Measurements from ENCODE around the gene IRAK2. TPM values are rescaled to one million over a fixed set of nuclear protein-coding genes. Genes with fewer than 3 reads are reported as not detected.
A peak's percentile ranks its signal among the peaks of the same experiment; 100 is the strongest.
"Not testable (repeated sequence)": the region's sequence is repeated elsewhere in the genome, so short reads cannot be mapped to it uniquely, and the experiment has no call there.

The IRAK2 gene
- total RNA-seq, 1 donor from 2014 or later, result 2.7 TPM

- no peak for DNase-seq (ENCODE audit: low spot score)
Observed at GRCh38 chr3:10160925-10161324, 3.8 kb upstream of the IRAK2 start.

DNA sequence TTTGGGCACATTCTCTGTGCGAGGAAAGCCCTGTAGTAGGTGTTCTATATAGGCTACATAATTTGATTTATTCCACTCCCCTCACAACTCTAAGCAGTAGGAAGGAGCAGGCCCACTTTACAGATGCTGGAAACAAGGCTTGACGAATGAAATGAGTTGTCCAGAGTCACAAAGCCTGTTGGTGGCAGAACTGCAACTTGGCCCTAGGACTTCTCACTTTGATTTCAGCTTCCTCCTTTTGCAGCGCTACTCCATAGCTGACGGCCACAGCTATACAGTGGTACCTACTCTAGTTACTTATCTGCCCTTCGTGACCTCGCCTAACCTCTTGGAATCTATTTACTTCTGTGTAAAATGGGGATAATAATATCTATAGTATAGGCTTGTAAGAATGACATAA lies 2.5 kb upstream of the IRAK2 start:
- DNase-seq (ENCODE audit: low spot score), result no peak

DNA sequence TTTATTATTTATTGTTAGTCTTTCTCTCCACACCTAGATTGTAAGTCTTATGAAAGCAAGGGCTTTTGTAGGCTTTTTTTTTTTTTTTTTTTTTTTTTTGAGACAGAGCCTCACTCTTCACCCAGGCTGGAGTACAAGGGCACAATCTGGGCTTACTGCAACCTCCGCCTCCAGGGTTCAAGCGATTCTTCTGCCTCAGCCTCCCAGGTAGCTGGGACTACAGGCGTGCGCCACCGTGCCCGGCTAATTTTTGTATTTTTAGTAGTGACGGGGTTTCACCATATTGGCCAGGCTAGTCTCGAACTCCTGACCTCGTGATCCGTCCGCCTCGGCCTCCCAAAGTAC lies 546 bp upstream of the IRAK2 start:
- DNase-seq (ENCODE audit: low spot score), result not testable (repeated sequence)

- no peak for DNase-seq (ENCODE audit: low spot score)
Observed at GRCh38 chr3:10166213-10166604, 1.5 kb downstream of the IRAK2 start.

DNA sequence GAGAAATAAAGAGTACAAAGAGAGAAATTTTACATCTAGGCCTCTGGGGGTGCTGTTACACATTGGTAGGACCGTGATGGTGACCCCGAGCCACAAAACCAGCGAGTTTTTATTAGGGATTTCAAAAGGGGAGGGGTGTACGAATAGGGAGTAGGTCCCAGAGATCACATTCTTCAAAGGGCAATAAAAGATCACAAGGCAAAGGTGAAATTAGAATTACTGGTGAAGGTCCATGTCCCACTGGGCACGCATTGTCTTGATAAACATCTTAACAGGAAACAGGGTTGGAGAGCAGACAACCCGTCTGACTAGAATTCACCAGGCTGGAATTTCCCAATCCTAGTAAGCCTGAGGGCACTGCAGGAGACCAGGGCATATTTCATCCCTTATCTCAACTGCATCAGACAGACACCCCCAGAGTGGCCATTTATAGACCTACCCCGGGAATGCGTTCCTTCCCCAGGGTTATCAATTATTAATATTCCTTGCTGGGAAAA lies 4.3 kb downstream of the IRAK2 start:
- DNase-seq (ENCODE audit: low spot score), result no peak

DNA sequence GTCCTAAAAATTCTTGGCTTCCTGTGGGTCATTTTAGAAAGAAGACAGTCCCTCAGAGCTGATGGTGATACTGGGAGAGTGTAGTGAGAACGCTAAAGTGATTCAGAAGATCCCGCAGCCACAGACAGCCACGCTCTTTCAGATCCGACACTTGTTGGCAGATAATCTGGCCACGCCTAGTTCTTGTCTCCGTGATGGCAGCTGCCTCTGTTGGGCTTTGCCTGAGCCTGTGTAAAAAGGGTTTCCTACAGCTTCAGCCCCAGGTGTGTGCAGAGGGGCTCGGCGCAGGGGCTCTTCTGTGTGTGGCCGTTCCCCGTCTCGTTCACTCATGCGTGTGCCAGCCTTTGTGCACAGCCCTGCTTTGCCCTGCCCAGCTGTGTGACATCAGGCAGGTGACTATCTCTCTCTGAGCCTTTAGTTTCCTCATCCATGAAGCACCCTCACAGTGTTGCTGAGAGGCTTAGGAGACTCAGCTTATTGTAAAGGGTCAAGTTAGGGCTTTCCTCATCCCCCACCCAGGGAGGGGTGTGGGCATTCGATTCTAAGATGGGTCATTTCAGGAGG lies 6.3 kb downstream of the IRAK2 start:
- no peak for DNase-seq (ENCODE audit: low spot score)

GRCh38 chr3:10173095-10173925 lies 8.6 kb downstream of the IRAK2 start:
- no peak for DNase-seq (ENCODE audit: low spot score)

GRCh38 chr3:10173926-10174435 lies 9.3 kb downstream of the IRAK2 start:
- DNase-seq (ENCODE audit: low spot score), result peak; percentile 76

DNA sequence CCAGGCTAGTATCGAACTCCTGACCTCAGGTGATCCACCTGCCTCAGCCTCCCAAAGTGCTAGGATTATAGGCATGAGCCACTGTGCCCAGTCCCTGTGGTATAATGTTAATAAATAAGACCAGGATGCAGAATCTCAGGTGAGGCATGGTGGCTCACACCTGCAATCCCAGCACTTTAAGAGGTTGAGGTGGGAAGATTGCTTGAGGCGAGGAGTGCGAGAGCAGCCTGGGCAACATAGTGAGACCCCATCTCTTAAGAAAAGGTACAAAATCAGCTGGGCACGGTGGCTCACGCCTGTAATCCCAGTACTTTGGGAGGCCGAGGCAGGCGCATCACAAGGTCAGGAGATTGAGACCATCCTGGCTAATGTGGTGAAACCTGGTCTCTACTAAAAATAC lies 10.6 kb downstream of the IRAK2 start:
- DNase-seq (ENCODE audit: low spot score), result not testable (repeated sequence)

DNA sequence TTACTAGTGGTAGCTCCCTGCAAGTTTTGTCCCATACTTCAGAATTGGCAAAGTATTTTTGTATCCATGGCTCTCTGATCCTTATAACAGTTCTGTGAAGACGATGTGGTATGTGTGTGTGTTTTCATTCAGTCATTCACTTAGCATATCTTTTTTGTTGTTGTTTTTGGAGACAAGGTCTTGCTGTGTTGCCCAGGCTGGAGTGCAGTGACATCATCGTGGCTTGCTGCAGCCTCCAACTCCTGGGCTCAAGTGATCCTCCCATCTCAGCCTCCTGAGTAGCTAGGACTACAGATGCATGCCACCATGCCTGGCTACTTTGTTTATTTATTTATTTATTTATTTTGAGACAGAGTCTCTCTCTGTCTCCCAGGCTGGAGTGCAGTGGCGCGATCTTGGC lies 11.4 kb downstream of the IRAK2 start:
- DNase-seq (ENCODE audit: low spot score), result not testable (repeated sequence)

DNA sequence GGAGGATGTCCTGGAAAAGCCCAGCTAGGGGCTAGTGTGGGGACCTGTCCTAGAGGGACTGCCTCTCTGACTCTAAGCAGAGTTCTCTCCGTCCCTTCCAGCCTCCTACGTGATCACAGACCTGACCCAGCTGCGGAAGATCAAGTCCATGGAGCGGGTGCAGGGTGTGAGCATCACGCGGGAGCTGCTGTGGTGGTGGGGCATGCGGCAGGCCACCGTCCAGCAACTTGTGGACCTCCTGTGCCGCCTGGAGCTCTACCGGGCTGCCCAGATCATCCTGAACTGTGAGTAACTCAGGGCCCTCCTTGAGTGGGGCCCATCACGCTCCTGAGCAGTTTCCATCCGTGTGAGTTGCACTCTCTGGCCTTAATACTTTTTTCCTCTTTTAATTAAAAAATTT lies 13.0 kb downstream of the IRAK2 start:
- no peak for DNase-seq (ENCODE audit: low spot score)

DNA sequence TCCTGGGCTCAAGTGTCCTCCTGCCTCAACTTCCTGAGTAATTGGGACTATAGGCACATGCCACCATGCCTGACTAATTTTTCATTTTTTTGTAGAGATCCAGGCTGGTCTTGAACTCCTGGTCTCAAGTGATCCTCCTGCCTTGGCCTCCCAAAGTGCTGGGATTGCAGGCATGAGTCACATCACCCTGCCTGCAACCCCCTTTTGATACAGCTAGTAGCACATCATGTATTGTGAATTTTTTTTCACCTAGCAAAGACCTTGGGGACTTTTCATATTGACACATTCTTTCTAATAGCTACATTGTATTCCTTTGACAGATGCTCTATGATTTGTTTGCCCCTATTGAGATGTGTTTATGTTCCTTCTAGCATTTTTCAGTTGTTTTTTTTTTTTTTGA lies 14.2 kb downstream of the IRAK2 start:
- no peak for DNase-seq (ENCODE audit: low spot score)

- no peak for DNase-seq (ENCODE audit: low spot score)
Observed at GRCh38 chr3:10180289-10180688, 15.6 kb downstream of the IRAK2 start.

- no peak for DNase-seq (ENCODE audit: low spot score)
Observed at GRCh38 chr3:10180738-10181295, 16.1 kb downstream of the IRAK2 start.

- no peak for DNase-seq (ENCODE audit: low spot score)
Observed at GRCh38 chr3:10182950-10183349, 18.2 kb downstream of the IRAK2 start.

DNA sequence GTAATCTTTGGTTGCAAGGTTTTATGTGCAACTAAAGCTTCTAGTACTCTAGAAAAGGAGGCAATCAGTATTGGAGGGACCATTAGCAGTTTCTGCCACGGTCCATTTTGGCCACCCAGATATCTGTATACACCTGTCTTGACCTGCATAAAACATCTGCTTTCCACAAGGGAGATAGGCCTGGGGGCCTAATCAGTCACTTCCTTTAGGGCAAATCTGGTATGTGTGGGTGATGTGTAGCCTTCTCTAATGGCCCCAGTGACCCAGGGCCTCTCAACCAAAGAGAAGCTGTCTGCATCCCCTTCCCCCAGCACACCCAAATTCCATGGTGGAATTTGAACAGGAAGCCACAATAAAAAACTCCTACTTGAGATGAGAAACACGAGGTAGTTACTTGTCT lies 19.5 kb downstream of the IRAK2 start:
- no peak for DNase-seq (ENCODE audit: low spot score)

GRCh38 chr3:10185804-10186762 lies 21.4 kb downstream of the IRAK2 start:
- DNase-seq (ENCODE audit: low spot score), result no peak

DNA sequence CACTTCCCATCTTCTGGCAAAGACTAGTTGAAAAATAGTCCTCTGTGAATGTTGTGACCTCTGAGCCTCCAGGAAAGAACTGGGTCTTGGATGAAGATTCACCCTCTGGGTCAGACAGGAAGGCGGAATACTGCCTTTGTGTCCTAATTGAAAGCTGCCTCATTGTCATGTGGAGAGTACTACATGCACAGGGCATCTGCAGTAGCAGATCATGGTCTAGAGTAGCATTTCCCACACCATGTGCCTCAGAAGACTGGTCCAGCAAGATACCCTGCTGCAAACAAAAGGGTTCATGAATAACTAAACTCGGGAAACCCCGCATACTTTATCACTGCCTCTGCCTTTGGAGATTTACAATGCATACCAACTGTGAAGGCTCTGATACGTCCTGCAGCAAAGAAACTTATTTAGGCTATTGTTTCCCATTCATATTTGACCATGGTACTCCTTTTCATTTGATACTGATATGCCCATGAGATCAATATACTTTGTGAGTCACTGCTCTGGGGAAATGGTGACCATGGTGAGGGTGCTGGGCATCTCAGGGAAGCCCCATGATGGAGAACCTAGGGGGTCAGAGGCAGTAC lies 22.7 kb downstream of the IRAK2 start:
- DNase-seq (ENCODE audit: low spot score), result no peak

- no peak for DNase-seq (ENCODE audit: low spot score)
Observed at GRCh38 chr3:10187944-10188343, 23.2 kb downstream of the IRAK2 start.

GRCh38 chr3:10188804-10189556 lies 24.3 kb downstream of the IRAK2 start:
- DNase-seq (ENCODE audit: low spot score), result no peak

Measured in mucosa of gallbladder (tissue), 1 donor.